AG09309 (cell line): ENCODE data around the gene CNGA3.

ENCODE experiments used
- DNase-seq: peaks from one replicate; pipeline ENCODE4 v3.0.0-alpha.2; 2010; ENCODE audit warnings: low read depth
- H3K4me3 ChIP-seq: 2 replicates; pipeline ENCODE4 v1.5.1; 2011; ENCODE audit warnings: mild to moderate bottlenecking, low read depth, low read length, moderate library complexity; ENCODE audit not compliant: control insufficient read depth
- CTCF ChIP-seq: IDR thresholded peaks from 2 replicates; pipeline ENCODE4 v1.5.1; 2011; ENCODE audit warnings: mild to moderate bottlenecking, low read depth, low read length, inconsistent platforms; ENCODE audit not compliant: insufficient read depth, control insufficient read depth; ENCODE audit errors: missing control alignments

The CNGA3 gene

GRCh38 chr2:98436734-98437133 lies 90.5 kb downstream of the CNGA3 start:
- TF ChIP-seq CTCF = no peak
- no peak for DNase-seq
- no peak overlapping the region for H3K4me3 ChIP-seq

GRCh38 chr2:98438190-98439133 lies 92.2 kb downstream of the CNGA3 start:
- TF ChIP-seq CTCF = no peak
- no peak overlapping the region for H3K4me3 ChIP-seq
- DNase-seq = no peak

GRCh38 chr2:98441706-98442450 lies 95.6 kb downstream of the CNGA3 start:
- no peak overlapping the region for H3K4me3 ChIP-seq
- no peak for DNase-seq
- TF ChIP-seq CTCF = no peak

- TF ChIP-seq CTCF = no peak
- no peak overlapping the region for H3K4me3 ChIP-seq
Measured at GRCh38 chr2:98442488-98442887, 96.2 kb downstream of the CNGA3 start.

GRCh38 chr2:98444436-98445176 lies 98.3 kb downstream of the CNGA3 start, which contains the start of gene INPP4A:
INPP4A (plus strand) TSS chr2:98444858; CDS start chr2:98520049, 75,191 bp downstream.
- H3K4me3 ChIP-seq = peak within 1 kb of the TSS; percentile 77
- TF ChIP-seq CTCF = no peak
- DNase-seq = no peak

More at GRCh38 chr2:98442488-98442887, 96.2 kb downstream of the CNGA3 start:
- DNase-seq = no peak

GRCh38 chr2:98445177-98445682 lies 99.0 kb downstream of the CNGA3 start:
- no peak for DNase-seq
- peak overlapping the region; percentile 77 for H3K4me3 ChIP-seq
- no peak for TF ChIP-seq CTCF
